ENCODE measurements around the gene OTOGL.
"Not testable (repeated sequence)": the region's sequence is repeated elsewhere in the genome, so short reads cannot be mapped to it uniquely, and the experiment has no call there.

The OTOGL gene

GRCh38 chr12:80293347-80293746, 194.0 kb downstream of the OTOGL start:
- DNase-seq: no peak

- DNase-seq: no peak
These were observed 194.4 kb downstream of the OTOGL start for GRCh38 chr12:80293759-80294158.

GRCh38 chr12:80299219-80299618, 199.9 kb downstream of the OTOGL start:
- DNase-seq: no peak

GRCh38 chr12:80299976-80300375, 200.6 kb downstream of the OTOGL start:
- no peak for DNase-seq

GRCh38 chr12:80307436-80307835, 208.1 kb downstream of the OTOGL start:
- DNase-seq: not testable (repeated sequence)

GRCh38 chr12:80313209-80313608, 213.9 kb downstream of the OTOGL start:
- no peak for DNase-seq

GRCh38 chr12:80314741-80315140, 215.4 kb downstream of the OTOGL start:
- DNase-seq: no peak

- no peak for DNase-seq
These were observed 216.9 kb downstream of the OTOGL start for GRCh38 chr12:80316222-80316621.

- DNase-seq: no peak
These were observed 218.0 kb downstream of the OTOGL start for GRCh38 chr12:80317307-80317706.

- DNase-seq: no peak
These were observed 218.6 kb downstream of the OTOGL start for GRCh38 chr12:80317899-80318298.

GRCh38 chr12:80320121-80320678, 220.9 kb downstream of the OTOGL start:
- no peak for DNase-seq

- no peak for DNase-seq
These were observed 222.3 kb downstream of the OTOGL start for GRCh38 chr12:80321653-80322052.

GRCh38 chr12:80325167-80325959, 226.0 kb downstream of the OTOGL start:
- DNase-seq: no peak

GRCh38 chr12:80332827-80333226, 233.5 kb downstream of the OTOGL start:
- DNase-seq: no peak

GRCh38 chr12:80352474-80352873, 253.1 kb downstream of the OTOGL start:
- no peak for DNase-seq

GRCh38 chr12:80353254-80353653, 253.9 kb downstream of the OTOGL start:
- no peak for DNase-seq

GRCh38 chr12:80356097-80356496, 256.8 kb downstream of the OTOGL start:
- no peak for DNase-seq

- no peak for DNase-seq
These were observed 260.4 kb downstream of the OTOGL start for GRCh38 chr12:80359703-80360102.

GRCh38 chr12:80364056-80364455, 264.7 kb downstream of the OTOGL start:
- no peak for DNase-seq

- no peak for DNase-seq
These were observed 274.3 kb downstream of the OTOGL start for GRCh38 chr12:80373666-80374065.

- DNase-seq: no peak
These were observed 275.3 kb downstream of the OTOGL start for GRCh38 chr12:80374615-80375014.

- no peak for DNase-seq
These were observed 277.9 kb downstream of the OTOGL start for GRCh38 chr12:80377140-80377794.

- no peak for DNase-seq
These were observed 281.8 kb downstream of the OTOGL start for GRCh38 chr12:80381121-80381520.

GRCh38 chr12:80382254-80382653, 282.9 kb downstream of the OTOGL start:
- DNase-seq: no peak
